Iris pigment epithelial cell (primary cell): ENCODE measurements around the gene MAST1.
A peak's percentile ranks its signal among the peaks of the same experiment; 100 is the strongest.
"Not testable (repeated sequence)": the region's sequence is repeated elsewhere in the genome, so short reads cannot be mapped to it uniquely, and the experiment has no call there.

Experiments used
- DNase-seq: peaks from one replicate; pipeline ENCODE4 v3.0.0-alpha.2; 2011; ENCODE audit warnings: low read depth

Gene MAST1

DNA sequence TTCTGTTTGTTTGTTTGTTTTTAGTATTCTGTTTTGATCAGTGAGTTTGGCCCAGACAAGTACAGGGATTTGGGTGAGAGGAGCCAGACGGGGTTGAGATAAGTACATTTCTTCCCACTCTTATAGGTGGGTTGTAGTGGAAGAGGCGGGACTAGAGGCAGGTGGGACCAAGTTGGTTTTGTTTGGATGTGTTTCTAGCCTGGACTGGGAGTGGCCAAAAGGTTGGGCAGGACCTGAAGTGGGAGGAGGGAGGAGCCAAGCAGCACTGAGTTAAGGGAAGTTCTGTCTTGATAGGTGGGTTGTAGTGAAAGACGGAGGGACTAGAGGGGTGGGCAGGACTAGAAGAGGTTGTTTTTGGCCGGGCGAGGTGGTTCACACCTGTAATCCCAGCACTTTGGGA is 33.9 kb downstream of the MAST1 start:
- DNase-seq, result no peak

DNA sequence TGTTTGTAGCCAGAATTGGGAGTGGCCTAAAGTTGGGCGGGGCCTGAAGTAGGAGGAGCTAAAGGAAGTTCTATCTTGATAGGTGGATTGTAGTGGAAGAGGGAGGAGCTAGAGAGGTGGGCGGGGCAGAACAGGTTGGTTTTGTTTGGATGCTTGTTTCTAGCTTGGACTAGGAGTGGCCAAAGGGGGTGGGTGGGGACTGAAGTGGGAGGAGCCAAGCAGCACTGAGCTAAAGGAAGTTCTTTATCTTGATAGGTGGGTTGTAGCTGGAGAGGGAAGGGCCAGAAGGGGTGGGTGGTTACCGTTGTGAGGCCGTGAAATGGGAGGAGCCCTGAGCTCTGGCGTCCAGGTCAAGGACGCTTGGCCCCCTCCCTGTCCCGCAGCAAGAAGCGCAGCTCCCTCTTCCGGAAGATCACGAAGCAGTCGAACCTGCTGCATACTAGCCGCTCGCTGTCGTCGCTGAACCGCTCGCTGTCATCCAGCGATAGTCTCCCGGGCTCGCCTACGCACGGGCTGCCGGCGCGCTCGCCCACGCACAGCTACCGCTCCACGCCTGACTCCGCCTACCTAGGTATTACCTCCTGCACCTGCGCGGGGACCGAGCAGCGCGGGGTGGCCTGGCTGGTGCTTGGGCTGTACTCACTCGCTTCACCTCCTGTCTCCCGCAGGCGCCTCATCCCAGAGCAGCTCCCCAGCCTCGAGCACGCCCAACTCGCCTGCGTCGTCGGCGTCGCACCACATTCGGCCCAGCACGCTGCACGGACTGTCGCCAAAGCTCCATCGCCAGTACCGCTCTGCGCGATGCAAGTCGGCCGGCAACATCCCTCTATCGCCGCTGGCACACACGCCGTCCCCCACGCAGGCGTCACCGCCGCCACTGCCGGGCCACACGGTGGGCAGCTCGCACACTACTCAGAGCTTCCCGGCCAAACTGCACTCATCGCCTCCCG is 34.9 kb downstream of the MAST1 start:
- peak; percentile 86 for DNase-seq

DNA sequence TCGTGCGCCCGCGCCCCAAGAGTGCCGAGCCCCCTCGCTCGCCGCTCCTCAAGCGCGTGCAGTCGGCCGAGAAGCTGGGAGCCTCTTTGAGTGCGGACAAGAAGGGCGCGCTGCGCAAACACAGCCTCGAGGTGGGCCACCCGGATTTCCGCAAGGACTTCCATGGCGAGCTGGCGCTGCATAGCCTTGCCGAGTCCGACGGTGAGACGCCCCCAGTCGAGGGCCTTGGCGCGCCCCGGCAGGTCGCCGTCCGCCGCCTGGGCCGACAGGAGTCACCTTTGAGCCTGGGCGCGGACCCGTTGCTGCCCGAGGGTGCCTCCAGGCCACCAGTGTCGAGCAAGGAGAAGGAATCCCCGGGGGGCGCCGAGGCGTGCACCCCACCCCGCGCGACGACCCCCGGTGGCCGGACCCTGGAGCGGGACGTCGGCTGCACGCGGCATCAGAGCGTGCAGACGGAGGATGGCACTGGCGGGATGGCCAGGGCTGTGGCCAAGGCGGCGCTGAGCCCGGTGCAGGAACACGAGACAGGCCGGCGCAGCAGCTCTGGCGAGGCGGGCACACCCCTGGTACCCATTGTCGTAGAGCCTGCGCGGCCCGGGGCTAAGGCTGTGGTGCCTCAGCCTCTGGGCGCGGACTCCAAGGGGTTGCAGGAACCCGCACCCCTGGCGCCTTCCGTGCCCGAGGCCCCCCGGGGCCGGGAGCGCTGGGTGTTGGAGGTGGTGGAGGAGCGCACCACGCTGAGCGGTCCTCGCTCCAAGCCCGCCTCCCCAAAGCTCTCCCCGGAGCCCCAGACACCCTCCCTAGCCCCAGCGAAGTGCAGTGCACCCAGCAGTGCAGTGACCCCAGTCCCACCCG is 35.8 kb downstream of the MAST1 start:
- DNase-seq, result no peak

DNA sequence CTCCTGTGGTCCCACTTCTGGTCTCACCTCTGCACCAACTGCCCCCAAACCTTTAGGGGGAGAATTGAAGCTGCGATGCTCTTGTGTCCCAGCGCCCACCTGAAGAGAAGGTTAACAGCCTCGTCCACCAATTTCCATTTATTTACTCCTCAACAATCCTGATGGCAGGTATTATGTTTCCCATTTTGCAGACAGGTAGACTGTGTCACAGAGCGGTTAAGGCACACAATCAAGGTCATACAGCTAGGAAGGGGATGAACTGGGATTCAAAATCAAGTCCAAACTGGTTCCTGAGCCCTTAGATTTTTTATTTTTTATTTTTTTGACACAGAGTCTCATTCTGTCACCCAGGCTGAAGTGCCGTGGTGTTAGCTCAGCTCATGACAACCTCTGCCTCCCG is 36.8 kb downstream of the MAST1 start:
- no peak for DNase-seq

DNA sequence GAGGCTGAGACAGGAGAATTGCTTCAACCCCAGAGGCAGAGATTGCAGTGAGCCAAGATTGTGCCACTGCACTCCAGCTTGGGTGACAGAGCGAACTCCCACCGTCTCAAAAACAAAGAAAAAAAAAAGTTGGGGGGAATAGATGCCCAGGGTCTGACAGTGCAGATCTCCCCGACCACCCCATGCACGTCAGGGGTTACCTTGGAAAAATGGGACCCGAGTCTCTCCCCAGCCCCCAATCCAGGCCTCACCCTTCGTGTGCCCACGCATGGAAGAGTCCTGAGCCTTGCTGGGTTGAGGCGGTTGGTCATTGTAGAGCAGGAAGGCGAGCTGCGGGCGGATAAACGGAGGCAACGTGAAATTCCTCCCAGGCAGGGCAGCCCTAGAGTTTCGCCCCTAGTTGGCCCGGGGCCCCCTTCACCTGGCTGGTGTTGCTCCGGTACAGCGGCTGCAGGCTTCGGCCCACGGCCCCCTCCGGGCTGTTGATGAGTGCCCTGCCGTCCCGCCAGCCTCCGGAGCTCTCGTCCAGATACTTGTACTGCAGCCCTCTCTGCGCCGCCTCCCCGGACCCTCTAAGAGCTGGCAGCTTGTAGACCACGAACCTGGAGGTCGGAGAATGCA is 42.3 kb downstream of the MAST1 start:
- DNase-seq, result no peak

DNA sequence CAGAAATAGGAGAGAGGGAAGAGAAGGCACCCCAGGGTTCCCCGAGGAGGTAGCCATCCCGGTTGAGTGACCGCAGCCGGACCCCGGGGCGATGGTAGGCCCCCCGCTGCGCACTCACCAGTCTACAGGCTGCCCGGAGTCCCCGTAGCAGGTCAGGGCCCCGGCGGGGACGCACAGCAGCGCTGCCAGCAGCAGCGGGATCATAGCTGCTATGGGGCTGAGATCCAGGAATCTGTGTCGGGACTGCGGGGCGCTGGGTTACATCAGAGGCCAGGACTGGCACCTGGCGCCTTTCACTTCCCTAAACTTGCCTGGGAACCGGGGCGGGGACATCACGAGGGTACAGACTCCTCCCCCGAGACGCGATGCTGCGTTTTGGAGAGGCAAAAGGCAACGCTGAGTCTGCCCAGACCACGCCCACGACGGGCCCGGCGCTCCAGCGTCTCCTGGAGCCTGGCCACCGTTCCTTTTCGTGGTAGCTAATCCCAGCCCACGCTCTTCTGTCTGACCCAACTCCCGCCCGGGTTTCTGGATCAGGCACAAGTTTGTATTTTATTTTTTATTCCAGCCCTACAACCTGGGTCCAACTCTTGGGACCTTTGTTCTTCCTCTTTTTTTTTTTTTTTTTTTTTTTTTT is 43.0 kb downstream of the MAST1 start, which contains the start of gene DNASE2:
DNASE2 (minus strand) TSS at position 278 of the 637 bp plus-strand sequence; CDS start at position 204, 74 bp downstream.
- peak; percentile 86 for DNase-seq

DNA sequence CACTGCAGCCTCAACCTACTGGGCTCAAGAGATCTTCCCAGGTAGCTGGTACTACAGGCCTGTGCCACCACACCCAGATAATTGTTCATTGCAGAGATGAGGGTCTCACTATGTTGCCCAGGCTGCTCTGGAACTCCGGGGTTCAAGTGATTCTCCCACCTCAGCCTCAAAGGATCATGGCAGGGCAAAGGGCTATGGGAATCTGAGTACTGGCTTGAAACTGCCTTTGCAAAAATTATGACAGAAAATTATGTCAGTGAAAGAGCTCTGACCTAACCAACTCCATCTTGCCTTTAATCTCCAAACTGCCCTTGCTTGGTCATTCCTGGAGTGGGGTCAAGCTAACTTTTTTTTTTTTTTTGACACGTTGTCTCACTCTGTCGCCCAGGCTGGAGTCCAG is 44.3 kb downstream of the MAST1 start:
- DNase-seq, result no peak

DNA sequence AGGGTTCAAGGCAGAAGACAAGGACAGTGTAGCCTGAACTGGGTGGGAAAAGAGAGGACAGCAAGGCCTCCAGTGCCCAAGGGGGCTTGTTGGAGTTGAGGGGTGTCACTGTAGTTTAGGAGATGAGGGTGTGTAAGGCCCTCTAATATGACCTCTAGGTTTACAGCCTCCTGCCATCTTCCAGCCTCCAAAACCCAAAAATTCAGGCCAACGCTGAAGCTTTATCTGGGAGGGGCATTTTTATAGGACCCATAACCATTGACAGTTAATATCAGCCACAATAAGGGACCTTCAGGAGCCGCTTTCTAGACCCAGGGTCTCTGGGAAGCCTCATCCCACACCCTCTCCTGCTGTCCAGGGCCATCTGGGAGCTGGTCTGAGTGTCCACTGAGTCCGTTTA is 45.9 kb downstream of the MAST1 start:
- DNase-seq, result no peak

DNA sequence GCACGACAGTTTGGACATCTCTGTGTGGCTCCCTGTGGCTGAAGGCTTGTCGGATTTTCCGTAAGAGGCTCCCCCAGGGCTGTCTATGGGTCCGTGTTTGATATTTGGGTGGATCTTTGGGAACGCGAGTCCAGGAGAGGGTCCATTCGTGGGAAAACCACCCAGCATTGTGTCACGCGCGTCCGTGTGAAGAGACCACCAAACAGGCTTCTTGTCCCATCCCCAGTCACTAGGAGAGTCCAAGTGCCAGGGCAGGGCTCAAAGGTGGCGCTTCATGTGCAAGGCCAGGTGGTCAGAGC is 46.3 kb downstream of the MAST1 start:
- no peak for DNase-seq

DNA sequence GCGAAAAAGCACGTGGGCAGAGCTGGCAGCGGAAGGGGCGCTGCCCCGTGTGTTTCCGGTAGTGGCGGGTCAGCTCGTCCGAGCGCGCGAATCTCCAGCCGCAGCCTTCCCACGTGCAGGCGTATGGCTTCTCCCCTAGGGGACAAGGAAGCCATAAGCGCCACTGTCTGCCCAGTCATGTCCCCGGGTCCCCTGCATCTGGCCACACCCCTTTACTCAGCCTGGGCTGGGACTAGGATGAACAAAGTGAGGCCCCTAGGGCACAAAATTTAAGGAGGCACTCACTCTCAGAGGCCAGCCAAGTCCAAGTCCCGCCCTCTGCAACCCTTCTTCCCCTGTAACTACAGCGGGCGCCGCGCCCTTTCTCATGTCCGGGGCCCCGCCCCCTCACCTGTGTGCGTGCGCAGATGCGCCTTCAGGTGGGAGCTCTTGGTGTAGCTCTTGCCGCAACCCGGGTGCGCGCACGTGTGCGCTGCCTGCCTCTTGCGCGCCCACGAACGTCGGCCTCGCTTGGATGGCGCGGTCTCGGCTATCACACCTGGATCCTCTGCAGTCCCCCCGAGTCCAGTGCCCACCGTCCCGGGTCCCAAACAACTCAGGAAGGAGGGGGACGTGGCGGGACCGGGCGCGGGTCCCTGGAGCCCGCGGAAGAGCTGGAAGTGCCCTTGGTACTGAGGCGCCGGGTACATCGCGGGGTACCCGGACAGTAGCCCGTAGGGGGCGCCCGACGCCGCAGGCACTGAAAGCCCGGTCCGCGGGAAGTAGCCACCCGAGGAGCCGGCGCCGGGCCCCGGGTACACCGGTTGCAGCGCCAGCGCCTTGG is 46.8 kb downstream of the MAST1 start:
- DNase-seq, result peak; percentile 47

DNA sequence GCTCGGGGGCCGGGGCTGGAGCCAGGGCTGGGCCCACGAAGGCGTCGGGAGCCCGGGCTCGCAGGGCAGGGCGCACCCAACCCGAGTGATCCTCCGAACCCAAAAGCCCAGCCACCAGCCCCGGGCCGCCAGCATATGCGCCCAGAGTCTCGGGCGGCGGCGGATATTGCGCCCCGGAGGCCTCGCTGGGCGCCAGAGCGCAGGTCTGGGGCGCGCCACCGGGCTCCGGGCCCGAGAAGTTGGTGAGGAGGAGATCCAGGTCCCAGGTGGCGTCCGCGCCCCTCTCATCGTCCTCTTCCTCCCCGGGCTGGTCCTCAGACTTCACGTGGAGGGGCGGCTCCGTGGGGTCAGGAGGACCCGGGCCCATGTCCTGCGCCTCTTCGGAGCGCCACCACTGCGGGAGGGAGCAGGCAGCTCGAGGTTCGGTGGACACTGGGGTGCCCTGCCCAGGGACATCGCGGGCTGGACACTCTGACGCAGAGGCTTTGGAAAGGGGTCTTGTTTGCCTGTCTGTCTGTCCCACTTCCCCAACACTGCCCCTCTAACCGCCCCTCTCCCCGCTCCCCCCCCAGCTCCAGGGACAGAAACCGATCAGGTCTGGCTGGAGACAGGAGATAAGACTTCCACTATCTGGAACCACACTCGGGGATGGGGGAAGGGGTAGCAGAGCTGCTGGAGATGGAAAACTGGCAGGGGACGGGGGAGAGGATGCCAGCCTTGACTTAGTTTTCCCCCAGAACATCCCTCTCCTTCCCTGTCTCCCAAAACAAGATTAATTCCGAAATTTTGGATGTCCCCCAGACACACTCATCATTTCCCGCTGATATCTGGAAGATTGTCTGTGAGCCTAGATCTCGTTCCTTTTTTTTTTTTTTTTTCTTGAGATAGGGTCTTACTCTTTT is 47.7 kb downstream of the MAST1 start:
- no peak for DNase-seq

DNA sequence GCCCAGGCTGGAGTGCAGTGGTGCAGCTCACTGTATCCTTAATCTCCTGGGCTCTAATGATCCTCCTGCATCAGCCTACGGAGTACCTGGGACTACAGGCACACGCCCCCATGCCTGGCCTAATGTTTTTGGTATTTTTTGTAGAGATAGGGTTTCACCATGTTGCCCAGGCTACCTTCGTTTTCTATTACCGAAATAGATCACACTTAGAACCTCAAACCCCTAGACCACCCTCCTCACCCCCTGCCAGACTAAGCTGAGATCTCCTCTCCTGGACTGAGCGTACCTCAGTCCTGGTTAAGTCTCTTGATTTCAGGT is 48.3 kb downstream of the MAST1 start:
- no peak for DNase-seq

DNA sequence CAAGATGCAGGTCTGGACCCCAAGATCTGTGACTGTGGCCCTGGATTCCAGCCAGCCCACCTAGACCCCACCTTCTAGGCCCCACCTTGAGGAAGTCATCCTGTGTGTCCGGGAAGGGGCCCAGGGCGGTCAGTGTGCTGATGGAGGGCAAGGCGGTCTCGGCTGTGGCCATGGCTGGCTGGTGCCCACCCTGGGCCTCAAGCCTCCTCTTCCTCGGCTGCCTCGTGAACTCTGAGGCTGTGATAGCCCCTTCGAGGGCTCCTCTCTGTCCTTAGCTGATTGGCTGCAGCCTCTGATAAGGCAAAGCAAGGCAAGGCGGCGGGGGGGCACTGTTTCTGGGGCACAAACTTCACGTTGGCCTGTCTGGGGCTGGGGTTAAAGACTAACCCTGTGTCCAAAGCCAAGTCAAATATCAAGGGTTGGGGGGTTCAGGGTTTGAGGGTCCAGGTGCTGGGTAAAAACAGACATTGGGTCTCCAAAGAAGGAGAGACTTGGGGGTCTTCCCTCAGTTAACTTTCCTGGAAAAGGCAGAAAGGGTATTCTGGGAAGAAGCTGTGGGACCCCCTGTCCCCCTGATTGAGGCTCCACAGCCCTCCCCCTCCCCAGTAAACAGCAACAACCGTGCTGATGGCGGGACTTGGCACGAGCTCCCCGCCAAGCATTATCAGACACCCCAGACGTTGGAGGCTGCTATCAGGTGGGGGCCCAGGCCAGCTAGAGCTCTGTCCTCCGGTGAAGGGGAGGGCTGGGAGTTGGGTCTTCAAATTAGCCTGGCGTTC is 48.8 kb downstream of the MAST1 start, which contains the start of gene KLF1:
KLF1 (minus strand) TSS at position 233 of the 779 bp plus-strand sequence; CDS start at position 172, 61 bp downstream.
- DNase-seq, result no peak

DNA sequence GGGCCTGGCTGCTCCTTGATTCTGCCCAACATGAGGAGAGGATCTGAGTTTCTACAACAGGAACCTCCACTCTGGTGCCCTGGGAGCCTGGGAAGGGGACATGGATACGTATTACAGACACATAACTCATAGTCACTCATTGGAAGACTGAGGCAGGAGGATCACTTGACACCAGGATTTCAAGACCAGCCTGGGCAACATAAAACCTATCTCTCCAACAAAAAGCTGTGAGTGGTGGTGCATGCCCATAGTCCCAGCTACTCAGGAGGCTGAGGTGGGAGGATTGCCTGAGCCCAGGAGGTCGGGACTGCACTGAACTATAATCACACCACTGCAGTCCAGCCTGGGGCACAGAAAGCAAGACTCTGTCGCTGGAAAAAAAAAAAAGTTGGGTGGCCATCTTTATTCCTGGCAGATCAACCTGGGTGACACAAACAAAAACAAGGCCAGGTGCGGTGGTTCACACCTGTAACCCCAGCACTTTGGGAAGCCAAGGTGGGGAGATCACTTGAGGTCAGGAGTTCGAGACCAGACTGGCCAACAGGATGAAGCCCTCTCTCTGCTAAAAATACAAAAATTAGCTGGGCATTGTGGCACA is 49.8 kb downstream of the MAST1 start:
- no peak for DNase-seq

DNA sequence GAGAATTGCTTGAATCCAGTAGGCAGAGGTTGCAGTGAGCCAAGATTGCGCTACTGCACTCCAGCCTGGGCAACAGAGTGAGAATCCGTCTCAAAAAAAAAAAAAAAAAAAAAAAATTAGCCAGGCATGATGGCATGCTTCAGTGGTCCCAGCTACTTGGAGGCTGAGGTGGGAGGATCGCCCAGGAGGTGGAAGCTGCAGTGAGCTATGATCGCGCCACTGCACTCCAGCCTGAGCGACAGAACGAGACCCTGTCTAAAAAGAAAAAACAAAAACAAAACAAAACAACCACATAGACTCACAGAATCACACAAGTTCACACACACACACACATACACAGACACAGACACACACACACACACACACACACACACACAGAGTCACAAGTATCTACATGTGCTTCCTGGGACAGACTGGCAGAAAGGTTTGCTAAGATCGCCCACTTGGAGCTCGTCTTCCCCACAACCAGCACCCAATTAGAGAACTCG is 52.0 kb downstream of the MAST1 start:
- DNase-seq, result not testable (repeated sequence)

DNA sequence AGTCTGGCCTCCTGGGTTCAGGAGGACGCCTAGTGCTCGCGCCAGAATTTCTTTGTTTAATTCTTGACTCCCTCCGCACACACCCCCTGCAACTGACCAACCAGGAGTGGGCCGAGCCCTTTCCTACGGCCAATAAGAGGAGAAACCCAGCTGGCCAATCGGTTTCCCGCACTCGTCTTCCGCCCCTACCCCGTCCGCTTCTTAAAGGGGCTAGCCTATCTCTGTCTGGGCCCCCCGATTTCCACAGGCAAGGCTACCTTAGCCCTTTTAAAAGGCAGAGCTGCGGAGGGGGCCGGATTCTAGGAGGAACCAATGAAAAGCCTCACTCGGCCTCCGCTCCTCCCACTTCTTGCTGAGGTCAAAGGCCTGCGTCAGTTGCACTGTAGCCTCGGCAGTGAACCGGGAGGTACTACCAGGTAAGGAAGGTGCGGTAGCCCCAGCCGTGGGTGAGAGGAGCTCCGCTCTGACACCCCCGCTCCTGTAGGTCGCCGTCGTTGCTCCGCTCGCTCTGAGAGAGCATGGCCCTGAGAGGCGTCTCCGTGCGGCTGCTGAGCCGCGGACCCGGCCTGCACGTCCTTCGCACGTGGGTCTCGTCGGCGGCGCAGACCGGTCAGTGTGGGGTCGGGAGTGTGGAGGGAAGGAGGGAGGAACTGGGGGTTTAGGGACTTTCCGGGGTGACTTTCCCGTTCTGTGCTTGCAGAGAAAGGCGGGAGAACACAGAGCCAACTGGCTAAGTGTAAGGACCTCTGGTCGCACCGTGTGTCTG is 52.7 kb downstream of the MAST1 start, which contains the start of gene GCDH:
GCDH (plus strand) TSS at position 374 of the 766 bp plus-strand sequence; CDS start at position 519, 145 bp downstream.
- peak; percentile 100 for DNase-seq

DNA sequence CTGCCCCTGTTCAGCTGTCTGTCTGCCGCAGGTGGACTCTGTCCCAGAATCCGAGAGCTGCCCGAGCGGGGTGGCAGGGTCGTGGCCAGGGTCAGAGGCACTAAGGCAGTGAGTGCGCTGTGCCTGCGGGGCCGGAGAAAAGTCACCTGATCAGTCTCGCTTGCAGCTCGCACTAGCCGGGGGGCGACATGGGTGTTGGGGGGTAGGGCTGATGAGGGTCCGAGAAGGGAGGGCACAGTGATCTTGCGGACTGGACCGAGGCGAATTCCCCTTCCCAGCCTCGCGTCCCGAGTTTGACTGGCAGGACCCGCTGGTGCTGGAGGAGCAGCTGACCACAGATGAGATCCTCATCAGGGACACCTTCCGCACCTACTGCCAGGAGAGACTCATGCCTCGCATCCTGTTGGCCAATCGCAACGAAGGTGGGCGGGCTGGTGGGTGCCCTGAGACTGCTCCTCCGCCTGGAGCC is 53.3 kb downstream of the MAST1 start:
- DNase-seq, result no peak

DNA sequence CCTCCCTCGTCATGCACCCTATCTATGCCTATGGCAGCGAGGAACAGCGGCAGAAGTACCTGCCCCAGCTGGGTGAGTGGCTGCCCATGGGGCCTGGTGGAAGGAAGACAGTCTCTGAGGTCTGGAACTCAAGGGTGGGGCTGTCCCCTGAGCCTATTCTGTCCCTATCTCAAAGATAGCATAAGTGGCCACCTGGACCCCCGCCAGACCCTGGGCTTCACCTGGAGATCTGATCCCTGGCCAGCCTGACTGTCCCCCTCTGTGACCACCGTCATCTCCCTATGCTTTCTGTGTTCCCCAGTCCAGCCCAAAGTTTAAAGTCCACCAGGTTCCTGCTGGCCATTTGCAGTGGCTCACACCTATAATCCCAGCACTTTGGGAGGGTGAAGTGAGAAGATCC is 55.3 kb downstream of the MAST1 start:
- no peak for DNase-seq
